Stomach (tissue), 9 donors: Measurements from ENCODE around the gene CD209. TPM values are rescaled to one million over a fixed set of nuclear protein-coding genes. Genes with fewer than 3 reads are reported as not detected.
A peak's percentile ranks its signal among the peaks of the same experiment; 100 is the strongest.

ENCODE experiments used
- DNase-seq, 2 donors: peaks; one replicate each; pipeline versions ENCODE4 v3.0.0 to v3.0.0-alpha.2; 2013 to 2019
- H3K27ac ChIP-seq, 5 donors: fragments of 200-600 bp in 4 of 5; sonication (generic) in 4 of 5; one replicate each; pipeline ENCODE4 v1.5.1; 2013 to 2019; ENCODE audit warnings: mild to moderate bottlenecking in 1 of 5, moderate library complexity in 1 of 5
- H3K27me3 ChIP-seq, 3 donors: fragments of 200-600 bp; sonication (generic); one replicate each; pipeline ENCODE4 v1.5.1; 2017 to 2019; ENCODE audit warnings: mixed run types in 1 of 3
- H3K36me3 ChIP-seq, 4 donors: fragments of 200-600 bp; sonication (generic); 1 replicate in 3 of 4; 2 replicates in 1 of 4; pipeline ENCODE4 v1.5.1; 2016 to 2019
- H3K4me1 ChIP-seq, 4 donors: fragments of 200-600 bp; sonication (generic); one replicate each; pipeline ENCODE4 v1.5.1; 2016 to 2019
- H3K4me3 ChIP-seq, 4 donors: fragments of 200-600 bp; sonication (generic) in 3 of 4; one replicate each; pipeline ENCODE4 v1.5.1; 2016 to 2019; ENCODE audit warnings: mild to moderate bottlenecking in 1 of 4
- H3K9me3 ChIP-seq, 4 donors: fragments of 200-600 bp; sonication (generic); one replicate each; pipeline ENCODE4 v1.5.1; 2016 to 2019
- EP300 ChIP-seq: sonication (generic); formaldehyde crosslinking; IDR thresholded peaks from one replicate; pipeline ENCODE4 v1.6.1; 2017; ENCODE audit warnings: antibody characterized with exemption
- POLR2A ChIP-seq, 4 donors: fragments of 450-650 bp; IDR thresholded peaks; one replicate each; pipeline ENCODE4 v1.6.1; 2016; ENCODE audit warnings: antibody characterized with exemption in 4 of 4, control low read depth in 2 of 4, mild to moderate bottlenecking in 1 of 4, moderate library complexity in 1 of 4
- POLR2AphosphoS5 ChIP-seq, 3 donors: sonication (generic); formaldehyde crosslinking; IDR thresholded peaks; one replicate each; pipeline ENCODE4 v1.6.1; 2016; ENCODE audit warnings: antibody characterized with exemption in 3 of 3
- WGBS, 5 donors: extraction: QIAGEN DNeasy Blood & Tissue Kit in 3 of 5; methylation state at CpG; one replicate each; pipeline versions ENCODE4 v1.1.5 to v1.1.7; 2013 to 2018; 5-methylcytosine and 5-hydroxymethylcytosine counted together
- intact Hi-C: fragments of 100-400 bp; cut with DNase I; formaldehyde crosslinking; loops from one replicate; pipeline ENCODE4 v1.15.1; 2023; ENCODE audit warnings: low total_unique reads
- polyA plus RNA-seq, 3 donors: library from polyadenylated mRNA; stranded (reverse); fragments of 200-250 nt; gene quantifications; one replicate each; pipeline ENCODE4 v1.2.3, GENCODE V29; 2013
- total RNA-seq, 5 donors: library from RNA; depleted of rRNA; stranded (reverse); fragments of >200 nt; gene quantifications; one replicate each; pipeline versions ENCODE4 v1.1.0 to v1.2.3, GENCODE V29; 2014 to 2016
- TF ChIP-seq, protein P1 (sequence below), 7 experiments: fragments of 450-650 bp in 4 of 7; fragments of 200-600 bp in 3 of 7; sonication (generic) in 3 of 7; IDR thresholded peaks; one replicate each; pipeline ENCODE4 v1.5.1; 2016 to 2019; ENCODE audit warnings: antibody characterized with exemption in 7 of 7, control low read depth in 2 of 7, mild to moderate bottlenecking in 1 of 7
- donor health status: healthy with polysubstance abuse.
- donor health status: Bipolar disorder and iron deficiency.
- donor health status: healthy.

Gene CD209
- total and polyA plus RNA-seq, 8 donors = 0.38 to 51.9 (median 3.7) TPM

DNA sequence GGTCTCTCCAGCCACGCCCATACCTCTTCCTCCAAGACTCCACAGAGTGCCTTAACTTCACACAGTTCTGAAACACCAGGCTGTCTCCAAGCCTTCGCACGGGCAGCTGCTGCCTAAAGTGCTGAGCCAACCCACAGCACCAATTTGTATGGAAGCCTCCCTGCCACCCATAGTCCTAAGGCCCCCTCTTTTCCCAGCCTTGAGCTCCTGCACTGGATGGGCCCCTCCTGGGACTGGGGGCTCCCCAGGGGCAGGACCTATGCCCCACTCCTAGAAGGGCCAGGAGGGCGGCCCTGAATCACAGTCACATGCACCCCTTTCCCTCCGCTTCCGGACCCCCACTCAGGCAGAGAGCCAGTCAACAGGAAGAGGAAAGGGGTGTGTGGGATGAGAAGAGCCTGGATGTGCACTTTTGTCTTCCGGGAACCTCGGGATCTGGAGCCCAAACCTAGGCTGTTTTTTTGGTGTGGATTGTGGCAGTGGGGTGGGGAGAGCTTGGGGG lies 40.3 kb downstream of the CD209 start:
- WGBS, 5 donors = 50 to 69% (median 61%) methylated on average over 8 of the region's 8 CpGs
- no peak for DNase-seq
- Histone ChIP-seq H3K36me3 (no peaks in the 10 kb centered on the region), H3K27me3 (peaks cover 0 to 36% (median 2%) of the 10 kb centered on the region in 3 donors), H3K27ac (peak overlapping the region in 1 of 5 donors; percentile 59), H3K4me3 (no peak overlapping the region), H3K9me3 (no peaks in the 10 kb centered on the region), H3K4me1 (peaks cover 0 to 9% (median 0%) of the 10 kb centered on the region in 4 donors)
- TF ChIP-seq EP300 (no peak), POLR2AphosphoS5 (IDR thresholded peaks at IDR 0.05) (no peak), POLR2A (IDR thresholded peaks at IDR 0.05) (no peak)
- TF ChIP-seq, protein P1, sequence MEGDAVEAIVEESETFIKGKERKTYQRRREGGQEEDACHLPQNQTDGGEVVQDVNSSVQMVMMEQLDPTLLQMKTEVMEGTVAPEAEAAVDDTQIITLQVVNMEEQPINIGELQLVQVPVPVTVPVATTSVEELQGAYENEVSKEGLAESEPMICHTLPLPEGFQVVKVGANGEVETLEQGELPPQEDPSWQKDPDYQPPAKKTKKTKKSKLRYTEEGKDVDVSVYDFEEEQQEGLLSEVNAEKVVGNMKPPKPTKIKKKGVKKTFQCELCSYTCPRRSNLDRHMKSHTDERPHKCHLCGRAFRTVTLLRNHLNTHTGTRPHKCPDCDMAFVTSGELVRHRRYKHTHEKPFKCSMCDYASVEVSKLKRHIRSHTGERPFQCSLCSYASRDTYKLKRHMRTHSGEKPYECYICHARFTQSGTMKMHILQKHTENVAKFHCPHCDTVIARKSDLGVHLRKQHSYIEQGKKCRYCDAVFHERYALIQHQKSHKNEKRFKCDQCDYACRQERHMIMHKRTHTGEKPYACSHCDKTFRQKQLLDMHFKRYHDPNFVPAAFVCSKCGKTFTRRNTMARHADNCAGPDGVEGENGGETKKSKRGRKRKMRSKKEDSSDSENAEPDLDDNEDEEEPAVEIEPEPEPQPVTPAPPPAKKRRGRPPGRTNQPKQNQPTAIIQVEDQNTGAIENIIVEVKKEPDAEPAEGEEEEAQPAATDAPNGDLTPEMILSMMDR (IDR thresholded peaks at IDR 0.05) = no peak
- intact Hi-C loops = no loop called here

DNA sequence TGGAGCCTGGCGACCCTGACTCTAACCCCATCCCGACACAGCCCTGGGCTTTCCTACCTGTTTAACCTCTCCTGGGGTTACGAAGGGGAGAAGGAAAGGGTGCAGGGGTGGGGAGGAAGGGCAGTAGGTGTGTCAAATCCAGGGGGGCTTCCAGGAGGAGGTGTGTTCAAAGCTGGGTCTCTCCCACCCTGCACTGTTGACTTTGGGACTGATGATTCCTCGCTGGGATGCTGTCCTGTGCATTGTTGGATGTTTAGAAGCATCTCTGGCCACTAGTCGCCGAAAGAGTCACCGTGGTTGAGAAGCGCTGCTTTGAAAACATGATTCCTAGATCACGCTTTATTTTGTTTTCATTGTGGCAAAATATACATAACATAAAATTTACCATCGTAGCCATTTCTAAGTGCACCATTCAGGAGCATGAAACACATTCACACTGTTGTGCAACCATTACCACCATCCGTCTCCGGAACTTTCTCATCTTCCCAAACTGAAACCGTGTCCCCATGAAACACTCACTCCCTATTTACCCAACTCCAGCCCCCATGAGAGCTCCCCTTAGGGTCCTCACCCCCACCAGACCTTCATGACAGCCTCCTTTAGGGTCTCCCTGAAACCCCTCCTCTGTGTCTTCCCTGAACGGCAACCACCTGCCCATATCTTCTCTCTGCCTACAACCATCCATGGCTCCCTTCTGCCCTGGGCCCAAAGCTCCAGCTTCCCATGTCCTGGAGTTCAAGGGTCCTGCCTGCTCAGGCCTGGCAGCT lies 41.0 kb downstream of the CD209 start:
- Histone ChIP-seq H3K27ac (peak overlapping the region in 2 of 5 donors; percentile 59 to 60), H3K9me3 (no peaks in the 10 kb centered on the region), H3K36me3 (no peaks in the 10 kb centered on the region), H3K4me3 (no peak overlapping the region), H3K4me1 (peaks cover 0 to 9% (median 0%) of the 10 kb centered on the region in 4 donors), H3K27me3 (peaks cover 0 to 42% (median 2%) of the 10 kb centered on the region in 3 donors)
- 67 to 75% (median 74%) methylated on average over 12 to 14 of the region's 14 CpGs for WGBS, 5 donors
- DNase-seq = no peak
- intact Hi-C loops = no loop called here
- TF ChIP-seq POLR2A (IDR thresholded peaks at IDR 0.05) (no peak), EP300 (no peak), POLR2AphosphoS5 (IDR thresholded peaks at IDR 0.05) (no peak)
- TF ChIP-seq, protein P1 (IDR thresholded peaks at IDR 0.05) = no peak

GRCh38 chr19:7705387-7706187 lies 41.7 kb downstream of the CD209 start:
- no peaks in the 10 kb centered on the region for H3K36me3 ChIP-seq
- H3K4me1 ChIP-seq = peaks cover 0 to 9% (median 0%) of the 10 kb centered on the region in 4 donors
- DNase-seq = peak; percentile 44 to 47
- H3K9me3 ChIP-seq = no peaks in the 10 kb centered on the region
- TF ChIP-seq, protein P1 (IDR thresholded peaks at IDR 0.05) = no peak
- TF ChIP-seq POLR2A (IDR thresholded peaks at IDR 0.05) (no peak), POLR2AphosphoS5 (IDR thresholded peaks at IDR 0.05) (no peak), EP300 (no peak)
- H3K27ac ChIP-seq = peak overlapping the region in 2 of 5 donors; percentile 59 to 60
- intact Hi-C loops = no loop called here
- peaks cover 0 to 50% (median 2%) of the 10 kb centered on the region in 3 donors for H3K27me3 ChIP-seq
- 55 to 61% (median 58%) methylated on average over 17 to 24 of the region's 24 CpGs for WGBS, 5 donors
- H3K4me3 ChIP-seq = no peak overlapping the region
